22Rv1 (cell line): Measurements from ENCODE around the gene PANX1.
A peak's percentile ranks its signal among the peaks of the same experiment; 100 is the strongest.

Experiments used
- H3K27ac ChIP-seq: fragments of 450-650 bp; 2 replicates; pipeline ENCODE4 v1.5.1; 2017
- CTCF ChIP-seq: fragments of 450-650 bp; IDR thresholded peaks from 2 replicates; pipeline ENCODE4 v1.5.1; 2017; ENCODE audit warnings: mild to moderate bottlenecking
- ZFX ChIP-seq: fragments of 450-650 bp; IDR thresholded peaks from 2 replicates; pipeline ENCODE4 v1.6.1; 2017; ENCODE audit warnings: antibody characterized with exemption, borderline replicate concordance

The PANX1 gene

DNA sequence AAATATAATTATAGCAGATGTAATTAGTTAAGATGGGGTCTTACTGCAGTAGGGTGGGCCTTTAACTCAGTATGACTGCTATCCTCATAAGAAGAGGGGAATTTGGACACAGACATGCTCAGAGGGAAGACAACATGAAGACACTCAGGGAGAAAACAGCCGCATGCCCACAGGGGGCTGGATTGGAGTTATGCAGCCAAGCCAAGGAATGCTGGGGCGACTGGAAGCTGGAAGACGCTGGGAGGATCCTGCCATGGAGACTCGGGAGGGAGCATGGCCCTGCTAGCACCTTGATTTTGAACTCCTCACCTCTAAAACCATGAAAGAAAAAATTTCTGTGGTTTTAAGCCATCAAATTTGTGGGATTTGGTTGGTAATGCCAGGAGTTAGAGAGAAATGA is 40.9 kb downstream of the PANX1 start:
- no peak for TF ChIP-seq CTCF
- TF ChIP-seq ZFX = no peak
- H3K27ac ChIP-seq = no peak overlapping the region

DNA sequence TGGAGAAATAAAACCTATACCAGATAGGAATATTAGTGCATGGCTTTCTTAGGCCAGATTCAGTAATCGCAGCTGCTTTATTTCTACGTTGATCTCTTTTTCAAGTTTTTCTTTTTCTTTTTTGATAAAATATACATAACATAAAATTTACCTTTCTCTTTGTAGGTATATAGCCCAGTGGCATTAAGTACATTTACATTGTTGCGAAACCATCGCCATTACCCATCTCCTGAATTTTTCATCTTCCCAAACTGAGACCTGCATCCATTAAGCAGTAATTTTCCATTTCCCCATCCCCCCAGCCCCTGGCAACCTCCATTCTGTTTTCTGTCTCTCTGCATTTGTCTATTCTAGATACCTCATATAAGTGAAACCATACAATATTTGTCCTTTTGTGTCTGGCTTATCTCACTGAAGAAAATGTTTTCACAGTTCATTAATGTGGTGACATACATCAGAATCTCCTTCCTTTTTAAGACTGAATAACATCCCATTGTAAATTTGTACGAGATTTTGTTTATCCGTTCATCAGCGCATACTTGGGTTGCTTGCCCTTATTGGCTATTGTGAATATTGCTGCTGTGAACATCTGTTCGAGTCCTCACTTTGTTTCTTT is 41.4 kb downstream of the PANX1 start:
- no peak overlapping the region for H3K27ac ChIP-seq
- TF ChIP-seq ZFX = no peak
- no peak for TF ChIP-seq CTCF

DNA sequence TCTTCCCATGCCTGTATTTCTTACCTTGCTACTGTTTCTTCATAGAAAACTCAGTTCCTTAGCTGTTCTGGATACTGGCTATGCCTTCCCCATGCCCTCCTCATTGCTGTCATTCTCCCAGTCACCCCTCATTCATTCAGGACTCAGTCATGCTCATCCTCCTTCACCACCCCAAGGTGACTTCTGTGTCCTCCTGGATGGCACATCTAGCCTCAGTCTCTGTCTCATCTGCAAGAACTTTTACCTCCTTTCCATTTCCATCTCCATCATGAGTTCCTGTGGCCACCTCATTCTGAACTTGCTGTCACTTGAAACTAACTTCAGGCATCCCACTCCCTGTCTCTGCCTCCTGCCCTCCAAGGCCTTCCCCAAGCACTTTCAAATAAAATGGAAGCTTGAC is 42.3 kb downstream of the PANX1 start:
- TF ChIP-seq ZFX (no peak), CTCF (no peak)
- no peak overlapping the region for H3K27ac ChIP-seq

- no peak overlapping the region for H3K27ac ChIP-seq
- TF ChIP-seq ZFX = no peak
- TF ChIP-seq CTCF = peak; percentile 70
Measured at GRCh38 chr11:94171693-94172440, 43.2 kb downstream of the PANX1 start.

GRCh38 chr11:94175535-94175934 is 46.9 kb downstream of the PANX1 start:
- TF ChIP-seq ZFX = no peak
- TF ChIP-seq CTCF = no peak

DNA sequence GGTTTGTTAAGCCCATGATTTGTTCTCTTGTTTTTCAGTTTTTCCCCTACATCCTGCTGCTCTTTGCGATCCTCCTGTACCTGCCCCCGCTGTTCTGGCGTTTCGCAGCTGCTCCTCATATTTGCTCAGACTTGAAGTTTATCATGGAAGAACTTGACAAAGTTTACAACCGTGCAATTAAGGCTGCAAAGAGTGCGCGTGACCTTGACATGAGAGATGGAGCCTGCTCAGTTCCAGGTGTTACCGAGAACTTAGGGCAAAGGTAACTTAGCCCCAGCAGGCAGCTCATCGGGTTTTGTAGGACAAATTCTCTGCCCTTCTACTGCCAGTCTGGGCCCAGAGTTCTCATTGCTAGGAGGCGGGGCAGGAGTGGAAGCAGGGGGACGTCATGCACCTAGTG is 49.7 kb downstream of the PANX1 start:
- no peak overlapping the region for H3K27ac ChIP-seq
- TF ChIP-seq ZFX (no peak), CTCF (no peak)

More at GRCh38 chr11:94175535-94175934, 46.9 kb downstream of the PANX1 start:
- H3K27ac ChIP-seq = no peak overlapping the region

- H3K27ac ChIP-seq = no peak overlapping the region
- TF ChIP-seq CTCF = no peak
- no peak for TF ChIP-seq ZFX
Measured at GRCh38 chr11:94179696-94180095, 51.1 kb downstream of the PANX1 start.
